GM15510 (cell line): ENCODE data around the gene HK1.

Experiments used
- POLR2A ChIP-seq: IDR thresholded peaks from 3 replicates; pipeline ENCODE4 v1.6.1; 2011; ENCODE audit warnings: borderline replicate concordance; ENCODE audit not compliant: insufficient read length; ENCODE audit errors: extremely low read depth

The HK1 gene

DNA sequence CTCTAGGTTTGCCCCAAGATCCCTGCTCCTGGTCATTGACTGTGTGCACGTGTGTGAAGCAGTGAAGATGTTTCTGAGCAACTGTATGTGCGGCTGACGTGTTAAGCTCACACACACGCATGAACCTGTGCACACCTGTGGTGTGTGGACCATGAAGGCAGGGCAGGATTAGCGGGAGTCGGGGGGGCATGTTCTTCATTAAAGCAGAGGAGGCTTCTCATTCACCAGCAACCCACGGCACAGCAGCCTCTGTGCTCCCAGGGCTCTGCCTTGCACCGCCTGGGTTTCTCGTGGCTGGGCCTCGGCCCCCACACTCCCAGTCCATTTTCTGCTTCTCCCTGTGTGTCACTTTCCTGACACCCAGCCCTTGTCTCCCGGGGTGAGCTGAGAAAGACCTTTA is 139.2 kb downstream of the HK1 start:
- no peak for TF ChIP-seq POLR2A

DNA sequence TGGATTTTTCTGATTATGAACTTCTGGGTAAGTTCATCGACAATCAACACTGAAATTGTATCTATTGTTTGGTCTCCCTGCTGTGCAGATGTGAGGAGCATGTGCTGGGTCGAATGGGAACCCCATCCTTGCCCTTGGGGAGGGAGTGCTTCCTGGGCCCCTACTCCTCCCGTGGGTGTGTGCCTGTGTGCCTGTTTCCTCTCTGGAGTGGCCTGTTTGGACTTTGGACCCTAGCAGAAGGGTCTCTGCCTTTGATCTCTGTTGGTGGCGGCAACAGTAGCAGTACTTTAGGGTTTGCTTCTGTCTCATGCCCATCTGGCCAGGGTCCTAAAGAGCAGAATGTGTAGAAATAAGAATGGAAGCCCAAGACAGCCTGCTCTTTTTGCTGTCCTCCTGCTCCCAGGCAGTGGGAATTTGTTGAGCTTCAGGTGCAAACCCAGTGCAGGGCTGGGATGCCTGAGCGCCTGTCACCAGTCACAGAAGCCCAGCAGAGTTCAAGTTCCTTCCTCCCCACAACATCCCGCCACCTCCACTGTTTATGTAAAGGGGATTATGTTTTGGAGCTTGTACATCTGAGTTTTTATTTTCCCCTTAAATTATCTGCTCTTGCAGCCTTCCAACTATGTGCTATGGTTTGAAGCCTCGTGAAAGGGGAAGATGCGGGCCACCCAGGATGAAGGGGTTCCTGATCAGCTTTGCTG is 139.9 kb downstream of the HK1 start:
- no peak for TF ChIP-seq POLR2A

- no peak for TF ChIP-seq POLR2A
Measured at GRCh38 chr10:69419096-69419743, 140.9 kb downstream of the HK1 start.

DNA sequence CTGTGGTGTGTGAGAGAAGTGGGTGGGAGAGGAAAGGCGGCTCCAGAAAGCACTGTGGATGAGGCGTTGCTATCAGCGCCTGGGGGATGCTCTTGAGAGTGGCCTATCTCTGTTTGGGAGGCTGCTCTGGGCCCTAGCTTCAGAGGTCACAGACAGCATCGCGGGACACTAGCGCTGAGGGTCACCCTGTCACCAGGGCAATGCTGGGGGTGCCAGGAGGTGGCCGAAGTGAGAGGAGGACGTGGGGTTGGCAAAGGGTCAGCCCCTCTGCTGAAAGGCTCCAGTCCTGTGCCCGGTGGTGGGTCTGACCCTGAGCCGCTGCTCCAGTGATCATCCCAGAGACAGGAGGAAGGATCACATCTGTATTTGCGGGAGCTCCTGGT is 141.4 kb downstream of the HK1 start:
- TF ChIP-seq POLR2A = no peak

- TF ChIP-seq POLR2A = no peak
Measured at GRCh38 chr10:69421611-69422308, 143.5 kb downstream of the HK1 start.

DNA sequence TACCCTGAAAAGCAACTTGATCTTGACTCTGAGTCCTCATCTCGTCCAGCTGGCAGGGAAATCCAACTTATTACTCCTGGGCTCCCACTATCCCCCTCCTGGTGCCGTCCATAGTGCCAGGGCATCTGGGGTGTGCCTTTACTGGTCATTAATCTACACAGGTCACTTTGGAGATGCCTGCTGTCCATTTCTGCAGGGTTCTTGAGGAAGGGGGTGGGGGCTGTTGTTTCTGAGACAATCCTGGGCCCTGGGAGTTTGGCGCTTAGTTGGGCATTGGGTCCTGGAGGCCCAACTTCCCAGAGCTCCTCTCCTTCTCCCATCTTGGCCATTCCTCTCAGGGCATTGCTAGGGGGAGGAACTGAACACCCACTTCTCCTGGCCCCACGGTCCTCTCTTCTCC is 144.4 kb downstream of the HK1 start:
- no peak for TF ChIP-seq POLR2A

DNA sequence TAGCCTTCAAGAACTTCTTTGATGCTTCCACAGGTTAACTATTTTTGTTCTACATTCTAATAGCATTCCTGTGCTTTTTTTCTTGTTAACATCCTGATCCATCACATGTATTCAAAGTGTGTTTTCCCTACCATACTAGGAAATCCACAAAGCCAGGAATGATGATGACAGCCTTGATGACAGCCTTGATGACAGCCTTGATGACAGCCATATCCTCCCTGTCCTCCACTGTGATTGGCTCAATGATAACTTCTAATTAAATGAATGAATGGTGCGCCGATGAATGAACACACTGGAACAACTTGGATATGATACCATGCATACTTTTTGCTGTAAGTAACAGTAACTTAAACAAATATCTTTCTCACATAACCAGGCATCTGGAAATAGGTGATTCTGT is 146.7 kb downstream of the HK1 start:
- TF ChIP-seq POLR2A = no peak

GRCh38 chr10:69425511-69426298 is 147.4 kb downstream of the HK1 start:
- TF ChIP-seq POLR2A = no peak

DNA sequence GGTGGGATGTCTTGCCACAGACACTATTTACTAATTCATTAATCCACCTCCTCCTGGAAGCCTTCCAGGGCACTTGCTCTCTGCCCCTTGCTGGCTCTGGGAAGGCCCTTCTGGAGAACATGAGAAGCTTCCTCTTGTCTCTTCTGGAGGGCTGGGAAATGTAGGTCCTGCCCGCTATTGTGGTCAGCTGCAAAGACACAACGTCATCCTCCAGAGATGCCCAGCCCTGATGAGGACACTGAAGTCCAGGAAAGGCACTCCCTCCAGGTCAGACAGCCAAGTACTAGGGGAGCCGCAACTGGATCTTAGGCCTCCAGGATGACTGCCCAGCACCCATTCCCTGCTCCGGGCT is 148.1 kb downstream of the HK1 start:
- TF ChIP-seq POLR2A = no peak

DNA sequence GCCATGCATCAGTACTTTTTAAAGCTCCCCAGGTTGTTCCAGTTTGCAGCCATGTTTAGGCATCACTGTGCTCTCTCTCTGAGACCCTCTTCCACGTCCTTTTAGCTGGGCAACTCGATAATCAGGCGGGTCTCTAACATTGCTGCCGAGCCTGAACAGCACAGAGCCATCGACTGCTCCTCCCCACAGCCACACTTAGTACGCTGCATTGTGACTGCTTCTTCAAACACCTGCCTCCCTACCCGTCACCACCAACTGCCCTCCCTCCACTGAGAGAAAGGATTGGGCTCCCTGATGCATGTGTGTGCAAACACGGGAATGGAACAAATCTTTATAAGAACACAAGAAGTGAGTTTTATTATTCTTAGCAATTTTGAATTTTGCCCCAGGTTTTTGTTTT is 149.9 kb downstream of the HK1 start:
- TF ChIP-seq POLR2A = no peak

DNA sequence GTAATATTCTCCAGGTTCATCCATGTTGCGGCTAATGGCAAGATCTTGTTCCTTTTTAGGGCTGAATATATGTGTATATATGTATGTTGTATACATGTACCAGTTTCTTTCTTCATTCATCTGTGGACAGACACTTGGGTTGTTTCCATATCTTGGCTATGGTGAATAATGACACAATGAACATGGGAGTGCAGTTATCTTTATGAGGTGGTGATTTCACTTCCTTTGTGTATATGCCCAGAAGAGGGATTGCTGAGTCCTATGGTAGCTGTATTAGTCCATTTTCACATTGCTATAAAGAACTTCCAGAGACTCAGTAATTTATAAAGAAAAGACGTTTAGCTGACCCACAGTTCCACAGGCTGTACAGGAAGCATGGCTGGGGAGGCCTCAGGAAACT is 155.9 kb downstream of the HK1 start:
- TF ChIP-seq POLR2A = no peak

DNA sequence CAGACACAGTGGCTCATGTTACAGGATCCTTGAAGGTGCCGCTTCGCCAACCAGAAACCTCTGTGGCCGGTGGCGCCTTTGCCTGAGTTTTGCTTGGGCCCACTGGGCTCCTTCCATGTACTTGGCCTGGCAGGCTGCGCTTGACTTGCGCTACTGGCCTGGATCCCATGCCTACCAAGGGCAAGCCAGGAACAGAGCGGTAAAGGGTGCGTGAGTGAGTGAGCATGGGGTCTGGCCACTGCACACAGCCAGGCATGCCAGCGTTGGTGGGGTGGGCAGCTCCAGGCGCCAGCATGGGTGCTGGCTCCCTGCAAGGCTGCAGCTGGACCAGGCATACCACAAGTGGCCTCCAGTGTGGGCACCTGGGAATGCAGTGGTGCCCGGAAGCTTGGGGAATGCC is 156.6 kb downstream of the HK1 start:
- no peak for TF ChIP-seq POLR2A

DNA sequence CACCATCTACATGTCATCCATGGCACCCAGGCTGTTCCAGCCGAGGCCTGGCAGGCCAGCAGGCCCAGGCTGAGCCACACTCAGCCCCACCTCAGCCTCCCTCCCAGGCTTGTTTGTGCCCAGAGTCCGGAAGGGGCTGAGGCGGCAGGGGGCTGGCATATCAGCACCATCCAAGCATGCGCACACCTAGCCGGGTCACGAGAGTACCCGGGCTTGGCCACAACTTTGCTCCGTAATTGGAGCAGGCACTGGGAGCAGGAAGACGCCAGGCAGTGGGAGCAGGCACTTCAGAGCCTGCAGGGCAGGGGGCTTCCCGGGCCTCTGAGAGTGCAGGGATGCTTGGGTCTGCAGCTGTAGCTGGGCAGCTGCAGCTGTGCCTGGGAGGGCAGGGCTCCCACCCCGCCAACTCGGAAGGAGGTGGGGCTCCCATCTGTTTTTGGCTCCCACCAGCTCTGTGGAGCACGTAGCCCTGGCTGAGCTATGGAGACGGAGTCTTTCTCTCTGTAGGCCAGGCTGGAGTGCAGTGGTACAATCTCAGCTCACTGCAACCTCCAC is 157.7 kb downstream of the HK1 start:
- TF ChIP-seq POLR2A = no peak

DNA sequence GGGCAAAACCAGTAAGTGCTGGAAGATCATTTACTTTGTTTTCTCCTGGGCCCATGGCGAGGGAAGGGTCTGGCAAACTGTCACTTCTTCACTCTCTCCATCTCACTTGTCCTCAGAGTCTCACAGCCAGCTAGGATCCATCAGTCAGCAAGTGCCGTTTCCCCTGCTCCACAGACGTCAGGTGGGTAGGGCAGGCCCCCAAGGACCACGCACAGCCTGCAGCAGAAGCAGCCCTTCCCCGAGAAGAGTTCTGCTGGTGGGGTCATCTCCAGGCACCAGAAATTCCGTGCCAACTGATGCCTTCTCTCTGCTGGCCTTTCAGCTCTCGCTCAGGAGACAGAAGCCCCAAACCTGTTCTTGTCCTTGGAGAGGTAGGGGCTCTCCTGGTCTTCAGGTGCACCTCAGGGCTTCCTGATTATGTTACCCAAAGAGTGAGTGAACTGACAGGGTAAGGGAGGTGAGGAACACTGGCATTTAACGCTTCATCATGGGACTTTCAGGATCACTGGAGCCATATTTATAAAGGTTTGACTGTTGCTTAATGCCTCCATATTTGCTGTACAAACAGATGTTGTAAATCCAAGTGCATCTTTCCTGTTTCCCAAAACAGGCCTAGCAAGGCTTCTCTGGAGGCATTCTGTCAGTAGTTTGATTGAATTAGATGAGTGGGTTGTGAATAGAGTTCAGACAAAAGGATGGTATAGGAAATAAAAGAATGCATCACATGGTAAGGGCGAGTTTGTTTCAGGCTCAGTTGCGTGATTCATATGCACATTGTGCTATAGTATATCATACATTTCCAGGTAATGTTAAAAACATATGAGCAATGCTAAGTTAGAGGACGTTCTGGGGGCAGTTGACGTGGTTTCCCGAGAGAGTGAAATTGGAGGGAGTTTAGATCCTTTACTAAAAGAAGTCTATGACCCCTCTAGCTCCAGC is 159.3 kb downstream of the HK1 start:
- no peak for TF ChIP-seq POLR2A
